Measurements from ENCODE around the gene TFAP2E.
A peak's percentile ranks its signal among the peaks of the same experiment; 100 is the strongest.

The TFAP2E gene

DNA sequence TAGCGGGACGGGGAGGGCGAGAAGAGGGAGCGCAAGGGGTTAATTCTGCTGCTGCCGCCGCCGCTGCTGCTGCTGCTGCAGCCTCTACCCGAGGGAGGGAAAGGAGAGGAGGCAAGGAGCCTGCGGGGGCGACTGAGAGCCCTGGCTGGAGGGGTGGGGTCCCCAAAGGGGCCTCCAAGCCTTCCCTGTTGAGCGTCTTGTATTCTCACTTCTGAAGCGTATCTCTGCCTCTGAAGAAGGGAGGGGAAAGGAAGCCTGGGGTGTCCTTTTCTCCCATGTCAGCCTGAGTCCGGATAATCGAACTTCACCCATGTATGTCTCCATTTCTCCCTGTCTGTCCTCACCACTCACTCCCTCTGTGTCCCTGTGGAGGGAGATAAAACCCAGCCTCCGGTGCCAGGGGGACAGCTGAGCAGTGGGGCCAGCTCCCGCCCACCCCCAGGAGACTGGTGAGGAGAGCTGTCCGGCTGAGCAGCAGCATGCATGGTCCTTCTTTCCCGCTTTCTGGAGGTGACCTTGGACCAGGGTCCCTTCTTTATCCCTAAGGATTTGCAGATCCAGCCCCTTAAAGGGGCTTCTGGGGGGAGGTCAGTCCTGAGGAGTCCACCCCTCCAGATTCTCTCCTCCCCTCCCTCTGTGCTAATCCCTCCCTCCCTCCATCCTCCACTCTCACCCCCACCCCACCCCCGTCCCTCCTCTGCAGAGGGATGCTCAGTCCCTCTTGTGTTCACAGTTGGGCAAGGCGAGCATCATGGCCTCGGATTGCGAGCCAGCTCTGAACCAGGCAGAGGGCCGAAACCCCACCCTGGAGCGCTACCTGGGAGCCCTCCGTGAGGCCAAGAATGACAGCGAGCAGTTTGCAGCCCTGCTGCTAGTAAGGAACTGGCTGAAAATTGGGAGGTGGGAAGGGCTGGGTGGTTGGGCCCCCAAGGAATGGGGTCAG, 14.5 kb upstream of the TFAP2E start:
- Histone ChIP-seq H3K9ac (ENCODE audit: low read depth, low read length) (peak overlapping the region; percentile 77), H3K4me1 (ENCODE audit: control insufficient read depth, insufficient read depth, low read length) (peaks cover 22% of the 10 kb centered on the region), H3K9me3 (ENCODE audit: control insufficient read depth, insufficient read depth, low read length) (no peaks in the 10 kb centered on the region), H3K4me3 (ENCODE audit: low read depth, low read length) (peak overlapping the region; percentile 93), H3K36me3 (ENCODE audit: control insufficient read depth, insufficient read depth, low read length) (peaks cover 27% of the 10 kb centered on the region), H3K27me3 (ENCODE audit: control insufficient read depth, insufficient read depth, low read length) (no peaks in the 10 kb centered on the region)

DNA sequence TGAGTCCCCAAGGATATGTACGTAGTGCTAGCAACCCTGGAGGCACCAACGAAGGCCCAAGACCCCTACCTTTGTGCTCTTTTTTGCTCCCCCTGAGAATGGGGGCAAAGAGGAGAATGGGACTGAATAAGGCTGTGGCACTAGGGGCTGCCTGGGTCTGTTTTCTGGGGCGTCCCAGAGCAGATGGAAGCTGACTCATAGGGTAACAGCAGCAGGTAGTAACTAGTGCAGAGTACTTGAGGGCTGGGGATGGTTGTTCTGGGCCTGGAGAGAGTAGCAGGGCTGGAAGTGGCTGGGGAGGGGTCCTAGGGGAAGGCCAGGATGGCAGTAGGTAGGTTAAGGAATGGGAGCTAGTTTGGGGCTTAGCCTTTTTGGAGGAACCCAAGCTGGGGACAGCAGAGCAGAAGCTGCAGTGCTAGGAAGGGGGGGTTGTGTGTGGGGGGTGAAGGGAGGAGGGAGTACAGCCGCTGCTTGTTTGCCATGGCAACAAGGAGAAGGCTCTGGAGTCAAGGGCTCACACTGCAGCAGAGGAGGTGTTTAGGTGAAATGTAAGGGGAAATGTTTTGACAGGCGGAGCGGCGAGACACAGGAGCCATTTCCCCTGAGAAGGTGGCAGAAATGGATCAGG, 13.7 kb upstream of the TFAP2E start:
- no peak overlapping the region for H3K9ac ChIP-seq (ENCODE audit: low read depth, low read length)
- H3K4me1 ChIP-seq (ENCODE audit: control insufficient read depth, insufficient read depth, low read length), result peaks cover 15% of the 10 kb centered on the region
- no peaks in the 10 kb centered on the region for H3K9me3 ChIP-seq (ENCODE audit: control insufficient read depth, insufficient read depth, low read length)
- peak overlapping the region; percentile 93 for H3K4me3 ChIP-seq (ENCODE audit: low read depth, low read length)
- no peaks in the 10 kb centered on the region for H3K27me3 ChIP-seq (ENCODE audit: control insufficient read depth, insufficient read depth, low read length)
- peaks cover 32% of the 10 kb centered on the region for H3K36me3 ChIP-seq (ENCODE audit: control insufficient read depth, insufficient read depth, low read length)

DNA sequence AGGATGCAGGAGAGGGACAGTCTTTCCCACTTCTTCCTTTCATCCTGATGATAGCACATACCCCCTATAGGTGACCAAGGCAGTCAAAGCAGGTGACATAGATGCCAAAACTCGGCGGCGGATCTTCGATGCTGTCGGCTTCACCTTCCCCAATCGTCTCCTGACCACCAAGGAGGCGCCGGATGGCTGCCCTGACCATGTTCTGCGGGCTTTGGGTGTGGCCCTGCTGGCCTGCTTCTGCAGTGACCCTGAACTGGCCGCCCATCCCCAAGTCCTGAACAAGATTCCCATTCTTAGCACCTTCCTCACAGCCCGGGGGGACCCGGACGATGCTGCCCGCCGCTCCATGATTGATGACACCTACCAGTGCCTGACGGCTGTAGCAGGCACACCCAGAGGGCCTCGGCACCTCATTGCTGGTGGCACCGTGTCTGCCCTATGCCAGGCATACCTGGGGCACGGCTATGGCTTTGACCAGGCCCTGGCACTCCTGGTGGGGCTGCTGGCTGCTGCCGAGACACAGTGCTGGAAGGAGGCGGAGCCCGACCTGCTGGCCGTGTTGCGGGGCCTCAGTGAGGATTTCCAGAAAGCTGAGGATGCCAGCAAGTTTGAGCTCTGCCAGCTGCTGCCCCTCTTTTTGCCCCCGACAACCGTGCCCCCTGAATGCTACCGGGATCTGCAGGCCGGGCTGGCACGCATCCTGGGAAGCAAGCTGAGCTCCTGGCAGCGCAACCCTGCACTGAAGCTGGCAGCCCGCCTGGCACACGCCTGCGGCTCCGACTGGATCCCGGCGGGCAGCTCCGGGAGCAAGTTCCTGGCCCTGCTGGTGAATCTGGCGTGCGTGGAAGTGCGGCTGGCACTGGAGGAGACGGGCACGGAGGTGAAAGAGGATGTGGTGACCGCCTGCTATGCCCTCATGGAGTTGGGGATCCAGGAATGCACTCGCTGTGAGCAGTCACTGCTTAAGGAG, 12.6 kb upstream of the TFAP2E start:
- H3K9ac ChIP-seq (ENCODE audit: low read depth, low read length), result no peak overlapping the region
- no peaks in the 10 kb centered on the region for H3K9me3 ChIP-seq (ENCODE audit: control insufficient read depth, insufficient read depth, low read length)
- H3K27me3 ChIP-seq (ENCODE audit: control insufficient read depth, insufficient read depth, low read length), result no peaks in the 10 kb centered on the region
- no peak overlapping the region for H3K4me3 ChIP-seq (ENCODE audit: low read depth, low read length)
- H3K36me3 ChIP-seq (ENCODE audit: control insufficient read depth, insufficient read depth, low read length), result peaks cover 38% of the 10 kb centered on the region
- peaks cover 9% of the 10 kb centered on the region for H3K4me1 ChIP-seq (ENCODE audit: control insufficient read depth, insufficient read depth, low read length)

DNA sequence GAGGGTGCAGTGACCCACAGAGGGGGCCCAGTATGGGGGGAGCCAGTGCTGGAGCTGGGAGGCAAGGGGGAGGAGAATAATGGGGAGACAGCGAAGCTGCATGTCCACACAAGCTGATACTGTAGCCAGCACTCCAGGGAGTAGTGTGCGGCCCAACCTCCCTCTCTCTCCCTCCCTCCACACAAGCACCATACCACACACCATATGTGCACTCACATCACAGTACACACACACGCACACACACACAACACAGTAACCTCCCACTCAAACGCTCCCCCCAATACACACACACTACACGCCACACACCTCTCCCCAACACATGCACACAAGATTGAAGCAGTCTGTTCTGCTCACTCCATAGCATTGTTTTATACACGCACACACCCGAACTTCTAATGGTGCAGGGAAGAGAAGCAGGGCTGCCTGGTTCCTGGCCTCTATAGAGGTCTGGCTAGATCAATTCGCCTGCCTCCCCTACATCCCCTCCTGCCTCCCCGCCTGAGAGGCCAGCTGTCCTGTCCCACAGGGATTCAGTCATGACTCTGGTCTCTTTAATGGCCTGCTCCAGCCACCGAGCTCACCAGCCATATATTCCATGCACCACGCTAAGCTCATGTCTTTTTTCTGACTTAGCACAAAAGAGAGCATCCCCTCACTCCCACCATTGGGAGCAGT, 11.7 kb upstream of the TFAP2E start:
- H3K4me1 ChIP-seq (ENCODE audit: control insufficient read depth, insufficient read depth, low read length), result peaks cover under 1% of the 10 kb centered on the region
- H3K36me3 ChIP-seq (ENCODE audit: control insufficient read depth, insufficient read depth, low read length), result peaks cover 40% of the 10 kb centered on the region
- no peaks in the 10 kb centered on the region for H3K9me3 ChIP-seq (ENCODE audit: control insufficient read depth, insufficient read depth, low read length)
- no peak overlapping the region for H3K9ac ChIP-seq (ENCODE audit: low read depth, low read length)
- no peaks in the 10 kb centered on the region for H3K27me3 ChIP-seq (ENCODE audit: control insufficient read depth, insufficient read depth, low read length)
- H3K4me3 ChIP-seq (ENCODE audit: low read depth, low read length), result no peak overlapping the region

DNA sequence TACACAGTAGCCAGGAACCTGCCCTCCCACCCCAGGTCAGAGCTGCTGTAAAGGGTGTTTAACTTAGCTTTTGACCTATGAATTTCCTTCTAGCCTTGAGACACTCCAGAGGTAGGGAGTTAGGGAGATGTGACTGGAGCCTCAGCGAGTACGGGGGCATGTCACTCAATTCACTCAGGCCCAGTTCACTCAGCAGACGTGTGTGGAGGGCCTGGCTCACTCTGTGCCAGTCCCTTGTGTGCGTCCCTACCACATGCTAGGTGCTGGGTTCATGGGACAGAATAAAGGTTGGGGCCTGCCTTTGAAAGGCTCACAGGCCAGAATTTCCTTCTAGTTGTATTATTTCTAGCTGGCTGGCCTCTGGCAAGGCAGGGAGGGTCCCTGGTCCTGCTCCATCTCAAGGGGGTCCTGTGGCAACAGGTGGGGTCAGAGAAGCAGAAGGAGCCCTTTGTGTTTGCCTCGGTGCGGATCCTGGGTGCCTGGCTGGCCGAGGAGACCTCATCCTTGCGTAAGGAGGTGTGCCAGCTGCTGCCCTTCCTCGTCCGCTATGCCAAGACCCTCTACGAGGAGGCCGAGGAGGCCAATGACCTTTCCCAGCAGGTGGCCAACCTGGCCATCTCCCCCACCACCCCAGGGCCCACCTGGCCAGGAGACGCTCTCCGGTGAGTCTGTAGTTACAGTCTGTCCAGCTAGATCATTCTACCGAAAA, 11.0 kb upstream of the TFAP2E start:
- H3K36me3 ChIP-seq (ENCODE audit: control insufficient read depth, insufficient read depth, low read length), result peaks cover 44% of the 10 kb centered on the region
- no peak overlapping the region for H3K9ac ChIP-seq (ENCODE audit: low read depth, low read length)

DNA sequence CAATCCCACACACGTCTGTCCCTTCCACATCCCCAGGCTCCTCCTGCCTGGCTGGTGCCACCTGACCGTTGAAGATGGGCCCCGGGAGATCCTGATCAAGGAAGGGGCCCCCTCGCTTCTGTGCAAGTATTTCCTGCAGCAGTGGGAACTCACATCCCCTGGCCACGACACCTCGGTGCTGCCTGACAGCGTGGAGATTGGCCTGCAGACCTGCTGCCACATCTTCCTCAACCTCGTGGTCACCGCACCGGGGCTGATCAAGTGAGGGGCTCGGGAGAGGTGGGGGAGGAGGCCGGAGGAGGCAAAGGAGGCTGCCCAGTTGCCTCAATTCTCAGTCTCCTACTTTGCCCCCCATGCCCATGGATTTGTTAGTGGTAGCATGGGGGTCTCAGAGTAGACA, 9.9 kb upstream of the TFAP2E start:
- H3K9me3 ChIP-seq (ENCODE audit: control insufficient read depth, insufficient read depth, low read length), result no peaks in the 10 kb centered on the region
- H3K9ac ChIP-seq (ENCODE audit: low read depth, low read length), result no peak overlapping the region
- H3K36me3 ChIP-seq (ENCODE audit: control insufficient read depth, insufficient read depth, low read length), result peaks cover 44% of the 10 kb centered on the region
- no peak overlapping the region for H3K4me3 ChIP-seq (ENCODE audit: low read depth, low read length)
- peaks cover 3% of the 10 kb centered on the region for H3K27me3 ChIP-seq (ENCODE audit: control insufficient read depth, insufficient read depth, low read length)
- no peaks in the 10 kb centered on the region for H3K4me1 ChIP-seq (ENCODE audit: control insufficient read depth, insufficient read depth, low read length)

More for the DNA sequence above, 11.0 kb upstream of the TFAP2E start:
- H3K27me3 ChIP-seq (ENCODE audit: control insufficient read depth, insufficient read depth, low read length), result no peaks in the 10 kb centered on the region
- no peaks in the 10 kb centered on the region for H3K9me3 ChIP-seq (ENCODE audit: control insufficient read depth, insufficient read depth, low read length)
- H3K4me3 ChIP-seq (ENCODE audit: low read depth, low read length), result no peak overlapping the region
- no peaks in the 10 kb centered on the region for H3K4me1 ChIP-seq (ENCODE audit: control insufficient read depth, insufficient read depth, low read length)

DNA sequence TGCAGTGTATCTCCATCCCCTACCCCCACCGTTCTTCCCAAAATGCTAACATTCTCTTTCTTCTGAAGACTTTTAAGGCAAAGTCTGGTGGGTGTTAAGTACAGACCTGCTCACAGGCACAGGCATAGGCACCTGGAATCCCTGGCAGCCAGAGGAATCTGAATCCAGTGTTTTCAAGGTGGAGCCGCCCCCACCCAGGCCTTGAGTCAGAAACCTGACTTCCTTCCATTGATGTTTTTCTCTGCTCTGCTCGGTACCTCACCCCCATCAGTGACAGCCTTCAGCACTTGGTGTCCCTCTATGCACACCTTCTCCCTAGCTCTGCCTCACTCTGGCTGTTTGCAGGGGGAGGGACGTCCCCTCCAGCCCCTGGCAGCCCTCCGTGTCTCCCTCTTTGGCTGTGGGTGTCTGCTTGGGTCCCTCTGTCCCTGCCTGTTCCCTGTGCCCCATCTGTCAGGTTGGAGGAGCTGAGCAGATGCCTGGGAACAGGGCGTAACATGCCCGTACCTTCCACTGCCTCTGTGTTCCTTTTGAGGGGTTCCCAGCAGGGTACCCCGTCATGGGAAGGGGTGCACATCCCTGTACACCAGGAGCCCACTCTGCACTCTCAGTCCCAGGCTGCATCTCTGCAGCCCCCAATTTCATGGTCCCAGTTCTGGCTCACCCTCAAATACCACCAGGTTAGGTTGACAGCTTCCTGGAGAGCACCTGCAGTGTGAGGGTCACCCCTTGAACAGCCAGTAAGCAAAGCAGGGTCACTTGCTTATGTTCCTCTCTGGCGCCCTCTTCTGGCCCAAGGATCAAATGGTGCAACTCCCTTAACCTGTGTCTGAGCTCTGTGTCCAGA, 8.9 kb upstream of the TFAP2E start:
- Histone ChIP-seq H3K9me3 (ENCODE audit: control insufficient read depth, insufficient read depth, low read length) (no peaks in the 10 kb centered on the region), H3K9ac (ENCODE audit: low read depth, low read length) (no peak overlapping the region), H3K27me3 (ENCODE audit: control insufficient read depth, insufficient read depth, low read length) (peaks cover 13% of the 10 kb centered on the region), H3K4me3 (ENCODE audit: low read depth, low read length) (no peak overlapping the region), H3K4me1 (ENCODE audit: control insufficient read depth, insufficient read depth, low read length) (no peaks in the 10 kb centered on the region), H3K36me3 (ENCODE audit: control insufficient read depth, insufficient read depth, low read length) (peaks cover 44% of the 10 kb centered on the region)

DNA sequence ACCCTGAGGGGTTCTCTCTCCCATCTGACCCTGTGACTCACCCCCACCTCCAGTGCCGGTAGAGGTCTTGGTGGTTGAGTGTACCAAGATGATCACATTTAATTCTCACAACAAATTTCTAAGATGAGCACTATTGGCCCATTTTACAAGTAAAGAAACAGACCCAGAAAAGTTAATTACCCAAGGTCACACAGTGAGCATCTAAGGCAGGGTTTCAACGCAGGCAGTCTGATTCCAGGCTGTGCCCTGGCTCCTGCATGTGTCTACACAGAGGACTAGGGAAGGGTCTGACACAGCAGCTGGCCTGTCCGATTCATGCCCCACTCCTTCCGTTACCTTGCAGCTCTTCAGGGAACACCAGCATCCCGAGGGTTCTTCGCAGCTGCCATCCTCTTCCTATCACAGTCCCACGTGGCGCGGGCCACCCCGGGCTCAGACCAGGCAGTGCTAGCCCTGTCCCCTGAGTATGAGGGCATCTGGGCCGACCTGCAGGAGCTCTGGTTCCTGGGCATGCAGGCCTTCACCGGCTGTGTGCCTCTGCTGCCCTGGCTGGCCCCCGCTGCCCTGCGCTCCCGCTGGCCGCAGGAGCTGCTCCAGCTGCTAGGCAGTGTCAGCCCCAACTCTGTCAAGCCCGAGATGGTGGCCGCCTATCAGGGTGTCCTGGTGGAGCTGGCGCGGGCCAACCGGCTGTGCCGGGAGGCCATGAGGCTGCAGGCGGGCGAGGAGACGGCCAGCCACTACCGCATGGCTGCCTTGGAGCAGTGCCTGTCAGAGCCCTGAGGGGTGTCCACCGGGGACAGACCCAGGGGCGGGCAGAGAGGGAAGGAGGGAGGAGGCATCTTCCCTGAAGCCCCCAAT, 8.0 kb upstream of the TFAP2E start:
- H3K27me3 ChIP-seq (ENCODE audit: control insufficient read depth, insufficient read depth, low read length), result peaks cover 22% of the 10 kb centered on the region
- H3K4me1 ChIP-seq (ENCODE audit: control insufficient read depth, insufficient read depth, low read length), result no peaks in the 10 kb centered on the region
- no peak overlapping the region for H3K4me3 ChIP-seq (ENCODE audit: low read depth, low read length)
- H3K9ac ChIP-seq (ENCODE audit: low read depth, low read length), result no peak overlapping the region
- peaks cover 44% of the 10 kb centered on the region for H3K36me3 ChIP-seq (ENCODE audit: control insufficient read depth, insufficient read depth, low read length)
- H3K9me3 ChIP-seq (ENCODE audit: control insufficient read depth, insufficient read depth, low read length), result no peaks in the 10 kb centered on the region

DNA sequence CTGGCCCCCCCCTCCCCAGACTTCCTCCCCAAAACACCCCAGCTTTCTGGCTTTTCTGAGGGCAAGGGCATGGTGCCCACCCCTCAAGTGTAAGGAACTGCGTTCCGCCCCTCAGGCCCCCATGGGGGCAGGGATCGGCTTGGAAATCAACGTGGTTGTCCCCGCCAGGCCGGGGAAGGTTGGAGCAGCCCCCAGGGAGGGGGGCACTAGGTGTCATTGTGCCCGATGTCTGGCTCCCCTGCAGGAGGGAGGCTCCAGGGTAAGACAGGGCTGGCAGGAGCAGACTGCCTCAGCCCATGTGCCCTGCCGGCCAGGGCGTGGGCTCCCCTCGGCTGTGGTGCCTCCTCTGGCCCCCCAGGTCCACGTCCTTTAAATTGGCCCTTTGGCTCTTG, 7.4 kb upstream of the TFAP2E start:
- no peak overlapping the region for H3K4me3 ChIP-seq (ENCODE audit: low read depth, low read length)
- H3K9ac ChIP-seq (ENCODE audit: low read depth, low read length), result no peak overlapping the region
- H3K36me3 ChIP-seq (ENCODE audit: control insufficient read depth, insufficient read depth, low read length), result peaks cover 38% of the 10 kb centered on the region
- H3K27me3 ChIP-seq (ENCODE audit: control insufficient read depth, insufficient read depth, low read length), result peaks cover 28% of the 10 kb centered on the region
- no peaks in the 10 kb centered on the region for H3K9me3 ChIP-seq (ENCODE audit: control insufficient read depth, insufficient read depth, low read length)
- H3K4me1 ChIP-seq (ENCODE audit: control insufficient read depth, insufficient read depth, low read length), result no peaks in the 10 kb centered on the region

Measured in iPS-15b (cell line).